Stimulated activated CD4-positive, alpha-beta T cell treated with anti-CD3 and anti-CD28 coated beads, Interleukin-4, amount 100 ng/mL, for 48 hours (primary cell): ENCODE results near the gene MBL2.

Source experiments
- DNase-seq, 2 donors: peaks; one replicate each; pipeline ENCODE4 v3.0.0-alpha.2; 2020; ENCODE audit warnings: low read depth in 2 of 2

The MBL2 gene

DNA sequence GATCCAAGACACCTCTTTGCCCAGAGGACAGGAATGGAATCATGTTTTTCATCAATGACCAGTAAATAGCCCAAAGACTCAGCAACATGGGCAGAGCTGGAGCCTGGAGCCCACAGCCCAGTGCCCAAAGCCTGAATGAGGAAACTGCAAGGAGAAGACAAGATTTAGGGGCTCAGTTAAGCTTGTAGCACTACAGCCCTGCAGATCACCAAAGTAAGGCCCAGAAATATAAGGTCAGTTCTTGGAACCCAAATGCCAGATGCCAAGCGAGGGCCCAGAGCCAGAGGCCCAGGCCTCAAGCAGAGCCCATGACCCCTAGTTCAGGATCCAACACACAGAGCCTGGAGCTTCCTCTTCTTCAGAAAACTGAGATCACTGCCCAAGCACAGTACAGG, 32.4 kb downstream of the MBL2 start:
- DNase-seq = no peak

GRCh38 chr10:52739380-52740154, 33.0 kb downstream of the MBL2 start:
- DNase-seq = no peak

DNA sequence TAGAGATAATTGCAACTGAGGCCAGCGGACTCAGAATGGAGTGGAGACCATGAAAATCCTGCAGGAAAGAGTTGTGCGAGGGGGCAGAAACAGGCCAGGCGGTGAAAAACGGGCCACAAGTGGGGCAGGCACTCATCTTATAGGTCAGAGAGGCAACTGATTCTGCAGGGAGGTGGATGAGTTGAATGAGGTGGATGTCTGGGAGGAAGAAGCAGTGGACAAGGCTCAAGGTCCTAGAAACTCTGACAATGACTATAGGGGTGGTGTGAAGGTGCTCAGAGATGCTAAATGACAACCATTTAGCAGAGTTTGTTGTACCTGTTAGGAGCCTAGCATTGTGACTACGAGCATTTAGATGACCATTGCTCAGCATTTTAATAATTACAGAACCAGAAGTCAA, 33.6 kb downstream of the MBL2 start:
- DNase-seq = no peak

- no peak for DNase-seq
Measured at GRCh38 chr10:52729271-52730104, 43.1 kb downstream of the MBL2 start.

DNA sequence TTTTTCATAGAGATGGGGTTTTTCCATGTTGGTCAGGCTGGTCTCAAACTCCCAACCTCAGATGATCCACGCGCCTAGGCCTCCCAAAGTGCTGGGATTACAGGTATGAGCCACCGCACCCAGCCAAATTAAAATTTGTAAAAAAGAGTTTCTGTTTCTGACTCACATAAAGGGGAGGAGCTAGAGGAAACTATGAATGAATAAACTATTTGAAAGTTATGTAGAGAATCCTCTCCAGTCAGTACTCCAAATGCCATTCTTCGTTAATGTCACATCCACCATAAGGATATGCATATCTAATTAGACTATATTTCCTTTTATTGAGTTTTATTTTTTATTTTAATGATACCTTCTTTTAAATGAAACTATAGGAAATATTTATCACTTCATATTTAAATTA, 52.6 kb downstream of the MBL2 start:
- DNase-seq = no peak
